ENCODE results near the gene SLC8A3.

SLC8A3 gene

GRCh38 chr14:70113211-70113610, 75.5 kb downstream of the SLC8A3 start:
- DNase-seq = no peak

DNA sequence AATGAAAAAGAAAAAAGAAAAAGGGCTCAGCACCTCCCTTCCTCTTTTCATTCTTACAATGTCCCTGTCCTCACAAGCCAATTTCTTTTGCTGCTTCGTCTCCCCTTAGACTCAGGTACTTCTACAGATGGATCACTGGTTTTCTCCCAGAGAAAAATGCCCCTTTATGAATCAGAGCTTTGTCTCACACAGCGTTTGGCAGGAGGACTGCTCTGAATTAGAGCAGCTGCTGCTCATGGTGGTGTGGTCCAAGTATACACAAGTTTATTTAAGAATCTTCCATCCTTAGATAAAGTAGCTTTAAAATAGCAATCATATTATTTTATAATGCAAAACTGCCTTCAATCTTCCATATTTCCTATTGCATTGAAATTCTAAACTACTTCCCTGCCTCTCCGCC, 80.3 kb downstream of the SLC8A3 start:
- no peak for DNase-seq

GRCh38 chr14:70107309-70107708, 81.4 kb downstream of the SLC8A3 start:
- no peak for DNase-seq

DNA sequence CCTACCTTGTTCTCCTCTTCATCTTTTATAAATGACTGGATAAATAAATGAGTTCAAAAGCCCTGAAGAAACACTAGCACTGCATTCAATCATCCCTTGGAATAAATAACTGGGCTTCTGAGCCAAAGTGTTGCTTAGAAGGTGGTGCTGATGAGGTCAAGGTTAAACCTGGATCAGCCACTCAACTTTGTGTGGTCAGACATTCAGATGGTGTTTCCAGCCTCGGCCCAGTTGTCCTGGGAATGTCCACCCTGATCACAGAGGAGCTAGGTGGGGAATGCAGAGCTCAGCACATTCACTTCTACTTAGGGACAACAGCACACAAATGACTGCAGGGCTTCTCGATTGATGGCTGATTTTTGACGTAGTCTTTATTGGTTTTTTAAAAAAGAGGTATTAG, 88.7 kb downstream of the SLC8A3 start:
- no peak for DNase-seq

GRCh38 chr14:70098250-70098809, 90.4 kb downstream of the SLC8A3 start:
- no peak for DNase-seq

DNA sequence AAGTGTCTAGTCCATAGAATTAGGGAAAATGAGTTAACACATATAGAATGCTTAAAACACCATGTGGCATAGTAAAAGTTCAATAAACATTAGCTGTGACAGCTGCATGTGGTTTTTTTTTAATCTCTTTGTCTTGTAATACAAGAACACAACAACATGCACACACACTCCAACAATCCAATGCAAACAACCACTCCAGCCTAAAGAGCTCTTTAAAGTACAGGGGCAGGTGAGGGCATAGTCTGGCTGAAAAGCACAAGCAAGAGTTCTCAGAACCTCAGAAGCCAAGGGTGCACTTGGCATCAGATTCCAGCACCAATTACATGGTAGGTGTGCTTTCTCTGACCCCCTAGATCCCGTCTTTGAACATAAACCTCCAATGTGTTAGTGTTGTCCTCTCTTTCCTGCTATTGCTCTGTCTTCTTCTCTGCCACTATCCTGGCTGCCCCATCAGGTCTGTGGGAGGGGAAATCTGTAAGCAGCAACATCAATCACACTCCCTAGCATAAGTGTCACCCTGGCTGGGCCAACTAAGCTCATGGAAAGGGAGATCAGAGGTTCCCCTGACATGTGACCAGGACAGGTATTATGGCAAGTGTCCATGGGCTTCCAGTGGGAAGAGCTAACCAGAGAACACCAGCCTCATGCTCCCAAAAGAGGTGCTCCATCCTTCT, 91.0 kb downstream of the SLC8A3 start:
- no peak for DNase-seq

DNA sequence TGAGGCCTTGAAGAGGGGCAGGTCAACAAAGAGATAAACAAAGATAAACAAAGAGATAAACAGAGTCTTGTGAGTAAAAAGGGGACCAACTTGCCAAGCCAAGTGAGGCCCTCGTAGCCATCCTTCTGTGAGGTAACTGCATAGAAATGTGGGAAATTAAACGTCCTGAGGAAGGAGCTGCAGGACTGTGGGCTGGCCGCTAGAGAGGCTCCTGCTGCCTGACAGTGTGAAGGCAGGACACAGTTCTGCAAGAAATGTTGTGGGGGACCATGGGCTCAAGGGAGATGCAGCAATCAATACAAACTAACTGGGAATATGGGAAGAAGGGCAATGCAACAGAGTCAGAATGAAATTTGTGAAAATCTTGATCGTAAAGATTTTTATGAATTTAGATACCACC, 91.9 kb downstream of the SLC8A3 start:
- no peak for DNase-seq

- no peak for DNase-seq
These were observed 94.1 kb downstream of the SLC8A3 start for GRCh38 chr14:70094631-70095030.

DNA sequence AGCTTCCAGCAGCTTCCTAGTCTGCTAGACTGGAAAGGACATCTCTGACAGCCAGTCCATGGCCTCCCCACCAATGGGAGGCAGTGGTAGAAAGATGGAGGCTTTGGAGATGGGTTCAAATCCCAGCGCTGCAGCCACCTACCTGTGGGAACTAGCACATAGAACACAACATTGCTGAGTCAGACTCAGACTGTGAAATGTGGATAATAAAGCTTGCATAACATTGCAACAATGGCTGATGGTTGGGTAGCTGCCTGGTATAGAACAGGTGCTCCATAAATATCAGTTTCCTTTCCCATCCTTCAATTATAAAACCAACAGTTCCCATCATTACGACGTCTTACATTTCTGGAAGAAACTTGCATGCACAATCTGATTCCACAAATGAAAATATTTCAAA, 94.6 kb downstream of the SLC8A3 start:
- DNase-seq = no peak

- no peak for DNase-seq
These were observed 95.6 kb downstream of the SLC8A3 start for GRCh38 chr14:70093156-70093555.

DNA sequence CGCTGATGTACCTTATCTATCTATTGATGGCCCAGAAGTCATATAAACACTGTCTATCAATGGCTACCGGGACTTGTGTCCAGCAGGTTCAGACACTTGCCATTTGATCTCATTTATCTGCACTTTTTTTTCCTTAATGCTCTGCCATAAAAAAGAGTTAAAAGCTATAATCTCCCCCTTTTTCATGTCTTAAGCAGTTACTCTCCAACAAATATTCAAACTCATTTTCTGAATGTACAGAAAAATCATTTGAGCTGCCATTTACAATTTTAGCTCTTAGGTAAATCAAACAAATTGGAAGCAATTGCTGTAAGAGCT, 101.4 kb downstream of the SLC8A3 start:
- no peak for DNase-seq

DNA sequence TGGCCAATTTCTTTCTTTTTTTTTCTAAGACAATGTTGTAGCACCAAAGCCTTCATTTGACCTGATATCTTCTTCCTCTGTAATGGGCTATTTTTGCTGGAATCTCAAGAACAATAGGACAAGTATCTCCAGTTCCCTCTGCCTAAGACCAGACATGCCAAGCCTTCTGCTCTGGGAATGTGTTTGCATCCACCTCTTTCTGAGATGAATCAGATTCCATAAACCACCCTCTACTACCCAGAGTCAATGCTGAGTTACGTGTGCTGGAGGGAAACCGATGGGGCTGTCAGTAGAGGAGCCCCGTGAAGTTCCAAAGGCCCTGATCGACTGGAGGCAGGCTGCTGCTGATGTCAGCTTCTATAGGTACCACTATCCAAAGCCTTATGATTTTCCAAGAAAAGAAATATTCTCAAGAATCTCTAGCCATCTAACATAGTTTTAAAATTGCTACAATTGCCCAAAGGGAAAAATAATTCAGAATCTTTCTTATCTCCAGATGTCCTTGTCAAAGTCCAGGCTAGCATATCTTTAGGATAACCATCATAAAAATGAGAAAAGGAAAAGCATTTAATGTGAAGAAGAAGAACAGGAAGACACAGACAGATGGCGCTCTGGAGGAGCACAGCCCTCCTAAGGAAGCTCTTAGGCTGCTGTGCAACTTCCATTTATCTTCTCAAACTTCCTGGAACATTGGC, 101.9 kb downstream of the SLC8A3 start:
- peak; percentile 20 for DNase-seq

DNA sequence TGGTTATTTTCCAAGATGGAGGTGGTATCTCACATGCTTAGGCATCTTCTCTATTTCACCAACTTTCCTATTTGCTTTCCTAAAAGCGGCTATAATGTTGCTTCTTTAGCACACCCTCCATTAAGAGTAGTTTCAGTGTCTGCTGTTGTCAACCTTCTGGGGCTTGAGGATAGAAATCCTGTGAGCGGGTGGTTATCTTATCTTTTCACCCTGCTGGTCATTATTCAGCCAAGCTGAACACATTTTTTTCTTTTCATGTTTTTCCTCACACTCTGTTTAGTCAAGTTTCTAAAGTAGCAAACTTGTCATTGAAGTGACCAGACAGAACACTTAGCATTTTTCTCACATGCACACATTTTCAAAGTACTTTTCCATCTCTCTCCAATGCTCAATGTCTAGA, 104.5 kb downstream of the SLC8A3 start:
- DNase-seq = no peak

DNA sequence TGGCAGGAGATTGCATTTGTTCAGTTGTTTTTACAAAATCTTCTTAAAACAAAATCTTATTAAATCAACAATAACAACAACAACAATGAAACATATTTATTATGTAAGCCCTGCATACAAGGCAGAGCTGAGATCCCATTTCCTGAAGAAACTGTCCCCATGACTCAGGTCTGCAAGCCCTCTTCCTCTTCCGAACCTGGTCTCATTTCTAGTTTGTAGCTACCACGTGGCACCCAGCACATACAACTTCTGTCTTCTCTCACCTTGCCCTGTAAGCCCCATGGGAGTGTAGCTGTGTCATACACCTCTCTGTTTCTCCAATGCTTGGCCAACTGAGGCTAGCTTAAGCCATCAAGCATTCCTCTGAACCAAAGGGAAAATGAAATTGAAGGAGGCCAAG, 106.4 kb downstream of the SLC8A3 start:
- no peak for DNase-seq

DNA sequence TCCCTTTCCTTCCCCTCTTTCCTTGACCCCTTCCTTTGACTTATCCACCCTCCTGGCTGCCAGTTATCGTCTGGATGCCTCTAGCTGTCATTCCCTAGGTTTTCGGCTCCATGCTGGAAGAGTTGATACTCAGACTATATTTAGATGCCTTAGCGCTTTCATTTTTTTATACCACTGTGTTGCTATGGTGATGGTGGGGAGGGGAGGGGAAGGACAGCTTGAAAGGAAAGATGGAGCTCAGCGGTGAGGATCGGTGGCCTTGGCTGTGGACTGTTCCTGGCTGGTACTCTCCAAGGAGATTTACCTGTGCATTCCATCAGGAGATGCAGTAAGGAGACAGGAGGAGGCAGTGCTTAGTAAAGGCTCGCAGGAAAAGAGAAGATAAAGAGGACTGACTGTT, 108.7 kb downstream of the SLC8A3 start:
- DNase-seq = no peak

- DNase-seq = no peak
These were observed 110.4 kb downstream of the SLC8A3 start for GRCh38 chr14:70078329-70078728.

DNA sequence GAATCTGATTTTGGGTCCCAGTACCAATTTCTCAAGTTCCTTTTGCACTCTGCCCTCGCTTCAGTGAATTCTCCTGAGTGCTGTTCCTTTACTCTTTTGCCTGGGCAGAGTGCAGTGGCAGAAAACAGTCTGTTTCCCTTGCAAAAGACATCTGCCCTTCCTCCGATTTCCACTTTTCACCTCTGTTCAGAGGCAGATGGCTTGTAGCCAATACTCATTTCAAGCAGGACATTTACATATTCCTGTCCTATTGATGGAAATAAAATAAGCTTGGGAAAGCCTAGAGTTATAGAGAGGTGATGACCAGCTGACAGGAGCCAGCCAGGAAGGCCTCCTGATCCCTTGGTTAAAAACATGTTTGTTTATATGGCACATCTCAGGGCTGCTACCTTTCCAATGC, 111.0 kb downstream of the SLC8A3 start:
- DNase-seq = no peak

DNA sequence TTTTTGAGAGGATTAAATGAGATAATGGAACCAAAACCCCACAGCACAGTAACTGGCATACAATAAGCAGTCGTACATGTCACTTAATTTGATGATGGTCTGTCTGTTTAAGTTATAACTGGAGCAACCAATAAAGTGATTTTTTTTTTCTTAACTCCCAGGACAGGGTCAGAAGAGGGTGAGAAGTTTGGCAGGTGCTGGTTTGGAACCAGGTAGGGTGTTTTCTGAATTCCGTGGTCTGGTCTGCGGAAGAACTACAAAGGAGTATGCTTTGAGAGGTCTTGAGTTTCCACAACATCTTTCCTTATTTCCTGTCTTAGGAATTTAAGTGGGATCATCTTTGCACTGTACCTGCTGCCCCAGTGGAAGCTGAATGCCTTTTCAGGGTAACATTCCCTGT, 111.7 kb downstream of the SLC8A3 start:
- DNase-seq = no peak

DNA sequence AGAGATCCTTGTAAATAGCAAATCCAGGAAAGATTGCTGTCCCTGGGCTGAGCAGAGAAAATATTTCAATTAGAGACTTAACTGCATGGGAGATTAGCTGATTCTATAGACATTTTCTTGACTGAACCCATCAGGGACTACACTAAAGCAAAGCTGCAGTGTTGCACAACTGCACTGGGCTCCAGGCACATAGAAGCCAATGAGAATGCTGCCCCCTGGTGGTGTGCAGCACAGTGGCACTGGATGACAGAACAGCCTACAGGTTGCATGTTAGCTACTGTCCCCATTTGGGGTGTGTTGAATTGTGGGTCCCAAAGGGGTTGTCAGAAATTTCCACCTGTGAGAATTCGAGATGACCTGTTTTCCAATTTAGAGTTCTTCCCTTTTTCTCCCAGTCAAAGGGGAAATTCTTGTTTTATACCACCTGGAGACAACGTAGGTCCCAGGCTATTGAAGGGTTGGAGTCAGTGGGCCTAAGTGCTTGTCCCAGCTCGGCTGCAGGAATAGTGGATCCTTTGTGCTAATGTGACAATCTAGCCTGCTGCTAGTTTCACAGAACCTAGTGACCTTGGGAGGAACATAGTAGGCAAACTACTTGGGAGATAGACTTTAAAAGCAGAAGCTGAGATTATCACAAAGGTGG, 114.7 kb downstream of the SLC8A3 start:
- DNase-seq = no peak

GRCh38 chr14:70069186-70069585, 119.6 kb downstream of the SLC8A3 start:
- DNase-seq = no peak

DNA sequence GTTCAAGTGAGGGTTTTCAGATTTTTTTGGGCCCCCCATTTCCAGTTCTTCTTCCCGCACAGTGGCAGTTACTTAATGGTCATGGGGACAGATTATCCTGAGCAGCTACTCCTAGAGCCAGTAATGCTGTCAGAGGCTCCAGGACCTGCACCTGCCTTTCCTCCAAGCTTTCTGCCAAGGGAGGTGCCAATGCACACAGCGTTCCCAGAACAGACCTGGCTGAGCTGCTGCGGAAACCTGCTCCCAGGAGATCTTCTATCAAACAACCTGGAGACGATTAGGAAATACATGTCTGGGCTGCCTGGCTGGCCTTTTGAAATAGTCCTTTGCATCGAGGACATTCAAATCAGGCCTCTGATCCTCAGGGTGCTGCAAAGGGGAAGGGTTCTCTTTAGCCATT, 120.9 kb downstream of the SLC8A3 start:
- no peak for DNase-seq

GRCh38 chr14:70064136-70064865, 124.5 kb downstream of the SLC8A3 start:
- DNase-seq = no peak

GRCh38 chr14:70061108-70061507, 127.6 kb downstream of the SLC8A3 start:
- no peak for DNase-seq

GRCh38 chr14:70059545-70059944, 129.2 kb downstream of the SLC8A3 start:
- no peak for DNase-seq
